IPS-18a (cell line): ENCODE measurements around the gene CDKAL1.
A peak's percentile ranks its signal among the peaks of the same experiment; 100 is the strongest.

Source experiments
- H3K27ac ChIP-seq: one replicate; pipeline ENCODE4 v1.5.1; 2013; ENCODE audit warnings: low read length
- H3K27me3 ChIP-seq: one replicate; pipeline ENCODE4 v1.6.1; 2013; ENCODE audit warnings: mild to moderate bottlenecking, low read length; ENCODE audit not compliant: control insufficient read depth, insufficient read depth
- H3K36me3 ChIP-seq: one replicate; pipeline ENCODE4 v1.6.1; 2013; ENCODE audit warnings: low read depth, low read length; ENCODE audit not compliant: control insufficient read depth
- H3K4me1 ChIP-seq: one replicate; pipeline ENCODE4 v1.6.1; 2013; ENCODE audit warnings: low read depth, low read length; ENCODE audit not compliant: control insufficient read depth
- H3K4me3 ChIP-seq: one replicate; pipeline ENCODE4 v1.5.1; 2013; ENCODE audit warnings: low read length
- H3K9ac ChIP-seq: one replicate; pipeline ENCODE4 v1.6.1; 2013; ENCODE audit warnings: mild to moderate bottlenecking, low read length, moderate library complexity
- H3K9me3 ChIP-seq: one replicate; pipeline ENCODE4 v1.6.1; 2013; ENCODE audit warnings: low read depth, low read length; ENCODE audit not compliant: control insufficient read depth

Gene CDKAL1

DNA sequence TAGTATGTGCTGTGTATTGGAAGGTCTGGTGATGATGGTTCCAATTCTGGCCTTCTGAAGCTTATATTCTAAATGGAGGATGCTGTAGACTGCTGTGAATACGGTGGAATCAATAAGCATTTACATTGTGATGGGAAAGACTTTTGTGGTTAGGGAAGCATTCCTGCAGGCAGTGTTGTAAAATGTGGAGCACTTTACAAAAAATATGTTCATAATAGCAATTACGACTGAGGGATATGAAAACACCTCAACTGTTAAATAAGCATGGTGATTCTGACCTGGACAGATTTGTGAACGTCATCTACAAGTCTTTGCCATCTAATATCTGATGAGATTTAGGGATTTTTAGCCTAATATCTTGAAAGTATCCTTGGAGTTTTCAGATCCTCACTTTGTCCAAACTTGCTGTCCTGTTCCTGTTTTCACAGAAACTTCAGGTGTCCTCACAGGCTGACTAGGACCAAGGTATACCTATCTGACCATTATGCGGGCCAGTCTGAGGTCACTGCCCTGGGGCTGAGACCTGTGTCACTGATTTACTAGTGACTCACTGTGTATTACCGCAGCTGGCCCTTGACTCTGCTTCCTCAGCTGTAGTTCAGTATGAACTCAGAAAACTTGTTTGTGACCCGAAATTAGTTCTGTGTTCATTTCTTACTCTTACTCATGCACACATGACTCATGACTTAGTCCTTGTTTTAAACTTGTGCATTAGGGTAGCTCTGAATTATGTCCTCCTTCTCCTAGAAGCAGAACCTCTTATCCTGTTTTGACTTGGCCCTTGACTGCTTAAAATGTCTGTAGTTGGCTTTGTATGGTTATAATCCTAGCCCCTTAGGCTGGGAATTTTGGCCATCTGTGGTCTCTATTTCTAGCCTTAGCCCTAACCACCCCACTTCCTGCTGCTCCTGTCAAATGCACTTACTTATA, 343.0 kb downstream of the CDKAL1 start:
- Histone ChIP-seq H3K4me3 (no peak overlapping the region), H3K36me3 (no peaks in the 10 kb centered on the region), H3K9me3 (no peaks in the 10 kb centered on the region), H3K27ac (no peak overlapping the region), H3K27me3 (no peaks in the 10 kb centered on the region), H3K4me1 (peaks cover 65% of the 10 kb centered on the region), H3K9ac (no peak overlapping the region)

DNA sequence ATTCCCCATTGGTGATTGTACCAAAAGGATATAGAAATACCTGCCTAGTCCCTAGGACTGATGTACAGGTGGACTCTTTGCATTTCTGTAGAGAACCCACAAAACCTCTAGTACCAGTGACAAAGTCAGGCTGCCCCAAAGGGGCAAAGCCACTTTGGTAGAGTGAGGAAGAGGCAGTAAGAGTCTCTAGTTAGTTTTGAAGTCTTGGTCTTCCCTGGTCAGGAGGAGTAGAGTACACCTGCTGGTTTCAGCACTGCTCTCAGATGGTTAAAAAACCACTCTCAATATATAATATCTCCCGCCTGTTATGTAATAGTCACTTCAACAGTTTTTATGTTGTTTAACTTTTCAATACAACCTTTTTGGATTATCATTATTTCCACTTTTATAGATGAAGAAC, 344.9 kb downstream of the CDKAL1 start:
- Histone ChIP-seq H3K27me3 (no peaks in the 10 kb centered on the region), H3K4me1 (peaks cover 49% of the 10 kb centered on the region), H3K27ac (no peak overlapping the region), H3K36me3 (no peaks in the 10 kb centered on the region), H3K9ac (no peak overlapping the region), H3K9me3 (no peaks in the 10 kb centered on the region), H3K4me3 (no peak overlapping the region)

DNA sequence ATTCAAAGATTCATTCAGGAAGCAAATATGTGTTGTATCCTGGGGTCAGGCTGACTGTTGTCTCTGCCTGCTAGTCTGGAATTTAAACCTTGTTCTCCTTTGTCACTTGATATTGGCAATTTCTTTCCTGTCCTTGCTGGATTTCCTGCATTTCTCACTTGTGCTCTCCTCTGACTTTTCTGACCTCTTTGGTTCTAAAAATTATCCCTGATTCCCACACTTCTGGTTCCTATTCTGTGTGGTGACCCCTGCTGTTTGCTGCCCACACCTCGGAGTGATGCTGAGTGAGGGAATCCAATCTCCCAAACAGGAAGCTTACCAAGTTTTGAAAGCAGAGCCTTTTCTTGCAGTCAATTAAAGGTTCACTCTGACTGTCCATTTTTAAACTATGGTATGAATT, 345.3 kb downstream of the CDKAL1 start:
- H3K9me3 ChIP-seq, result no peaks in the 10 kb centered on the region
- H3K27me3 ChIP-seq, result no peaks in the 10 kb centered on the region
- H3K27ac ChIP-seq, result no peak overlapping the region
- H3K9ac ChIP-seq, result no peak overlapping the region
- no peak overlapping the region for H3K4me3 ChIP-seq
- no peaks in the 10 kb centered on the region for H3K36me3 ChIP-seq
- H3K4me1 ChIP-seq, result peaks cover 48% of the 10 kb centered on the region

DNA sequence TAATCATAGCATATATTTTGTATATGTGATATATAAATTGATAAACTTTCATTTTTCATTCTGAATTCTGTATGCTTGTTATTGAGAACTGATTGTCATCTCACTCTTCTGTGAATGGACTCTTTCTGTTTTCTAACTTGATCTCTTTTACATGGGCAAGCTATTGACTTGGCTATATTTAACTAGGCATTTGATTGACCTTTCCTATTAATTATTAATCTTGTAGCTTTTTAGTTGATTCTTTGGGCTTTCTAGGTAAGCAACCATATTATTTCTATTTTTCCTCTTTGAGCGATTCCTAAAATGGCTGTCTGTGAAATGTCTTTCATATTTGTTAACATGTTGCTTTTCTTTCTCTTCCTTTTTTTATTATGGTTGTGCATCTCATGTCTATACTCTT, 347.1 kb downstream of the CDKAL1 start:
- Histone ChIP-seq H3K9ac (no peak overlapping the region), H3K9me3 (no peaks in the 10 kb centered on the region), H3K4me3 (no peak overlapping the region), H3K27me3 (no peaks in the 10 kb centered on the region), H3K4me1 (peaks cover 43% of the 10 kb centered on the region), H3K27ac (no peak overlapping the region), H3K36me3 (no peaks in the 10 kb centered on the region)

DNA sequence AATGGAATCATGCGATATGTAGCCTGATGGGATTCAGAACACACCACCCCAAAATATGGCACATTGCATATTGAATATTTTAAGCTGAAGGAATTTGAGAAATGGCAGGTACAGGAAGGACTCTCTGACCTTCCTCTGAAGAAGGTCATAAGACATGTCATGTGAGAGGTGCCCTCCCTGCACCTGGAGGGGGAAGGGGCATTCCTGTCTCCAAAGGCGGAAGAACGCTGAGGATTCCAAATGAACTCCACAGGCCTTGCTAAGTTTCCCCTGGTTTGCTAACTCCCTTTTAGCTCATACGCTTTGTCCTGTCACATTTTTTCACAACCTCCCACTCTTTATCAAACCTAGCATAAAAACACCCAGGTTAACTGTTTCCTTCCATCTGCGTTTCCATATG, 347.8 kb downstream of the CDKAL1 start:
- Histone ChIP-seq H3K9ac (no peak overlapping the region), H3K9me3 (no peaks in the 10 kb centered on the region), H3K27me3 (no peaks in the 10 kb centered on the region), H3K36me3 (no peaks in the 10 kb centered on the region), H3K4me3 (no peak overlapping the region), H3K27ac (peak overlapping the region; percentile 55), H3K4me1 (peaks cover 36% of the 10 kb centered on the region)

DNA sequence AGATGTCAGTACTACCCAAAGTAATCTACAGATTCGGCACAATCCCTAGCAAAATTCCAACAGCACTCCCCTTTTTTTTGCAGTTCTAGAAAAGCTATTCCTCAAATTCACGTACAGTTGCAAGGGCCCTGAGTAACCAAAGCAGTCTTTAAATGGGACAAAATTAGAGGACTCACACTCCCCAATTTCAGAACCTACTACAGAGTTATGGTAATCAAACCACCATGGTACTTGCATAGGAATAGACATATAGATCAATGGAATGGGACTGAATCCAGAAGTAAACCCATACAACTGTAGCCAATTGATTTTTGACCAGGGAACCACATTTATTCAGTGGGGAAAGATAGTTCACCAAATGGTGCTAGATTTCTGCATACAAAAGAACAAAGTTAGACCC, 350.8 kb downstream of the CDKAL1 start:
- Histone ChIP-seq H3K27ac (no peak overlapping the region), H3K9ac (no peak overlapping the region), H3K4me1 (peaks cover 19% of the 10 kb centered on the region), H3K27me3 (no peaks in the 10 kb centered on the region), H3K36me3 (no peaks in the 10 kb centered on the region), H3K9me3 (no peaks in the 10 kb centered on the region), H3K4me3 (no peak overlapping the region)

DNA sequence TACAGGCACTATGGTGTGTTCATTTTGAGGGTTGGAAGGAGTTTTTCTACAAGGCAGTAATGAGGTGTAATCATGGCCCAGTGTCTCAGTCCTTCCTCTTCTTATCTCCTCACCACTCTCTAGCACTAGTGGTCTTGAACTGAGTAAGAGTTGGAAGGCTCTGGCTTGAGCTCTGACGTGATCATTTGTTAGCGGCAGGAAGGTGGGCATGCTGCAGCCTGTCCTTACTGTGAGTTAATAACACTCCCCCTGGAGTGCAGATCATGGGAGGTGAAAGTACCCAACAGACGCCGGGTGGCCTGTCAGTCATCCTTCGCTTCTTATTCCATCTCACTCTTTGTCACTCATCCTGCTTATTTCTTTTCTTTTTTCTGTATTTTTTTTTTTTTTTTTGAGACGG, 356.9 kb downstream of the CDKAL1 start:
- Histone ChIP-seq H3K36me3 (no peaks in the 10 kb centered on the region), H3K27ac (no peak overlapping the region), H3K27me3 (no peaks in the 10 kb centered on the region), H3K4me3 (no peak overlapping the region), H3K4me1 (no peaks in the 10 kb centered on the region), H3K9ac (no peak overlapping the region), H3K9me3 (no peaks in the 10 kb centered on the region)

DNA sequence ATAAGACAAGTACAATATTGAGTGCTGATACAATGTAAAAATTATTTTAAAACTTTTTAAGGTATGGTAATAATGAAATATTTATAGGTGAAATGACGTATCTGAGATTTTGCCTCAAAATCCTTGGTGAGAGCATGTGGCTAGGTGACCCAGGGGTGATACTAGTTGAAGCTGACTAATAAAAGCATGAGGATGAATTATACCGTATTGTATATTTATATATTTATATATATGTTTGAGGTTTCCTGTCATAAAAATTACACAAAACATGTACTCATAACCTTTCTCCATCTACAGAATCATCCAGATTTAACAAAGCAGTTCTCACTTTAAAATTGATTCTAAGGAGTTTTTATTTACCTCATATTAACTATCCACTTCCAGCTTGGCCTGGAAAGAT, 358.1 kb downstream of the CDKAL1 start:
- no peak overlapping the region for H3K9ac ChIP-seq
- H3K27me3 ChIP-seq, result no peaks in the 10 kb centered on the region
- no peak overlapping the region for H3K4me3 ChIP-seq
- H3K4me1 ChIP-seq, result no peaks in the 10 kb centered on the region
- H3K27ac ChIP-seq, result no peak overlapping the region
- no peaks in the 10 kb centered on the region for H3K36me3 ChIP-seq
- H3K9me3 ChIP-seq, result no peaks in the 10 kb centered on the region

DNA sequence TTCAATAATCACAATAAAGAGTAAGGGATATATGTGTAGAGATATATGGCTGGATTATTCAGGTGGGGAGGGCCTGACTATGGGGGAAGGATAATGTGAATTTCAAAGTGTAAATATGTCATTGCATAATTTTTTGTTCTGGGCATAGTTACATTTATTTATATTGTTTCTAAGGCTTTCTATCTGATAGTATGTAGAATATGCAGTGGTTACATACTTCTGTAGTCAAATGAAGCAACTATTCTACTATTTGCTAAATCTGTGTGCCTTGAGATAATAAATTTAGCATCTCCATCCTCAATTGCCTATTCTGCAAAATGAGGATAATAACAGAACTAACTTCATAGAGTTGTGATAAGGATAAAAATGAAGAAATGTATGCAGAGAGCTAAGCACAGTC, 359.2 kb downstream of the CDKAL1 start:
- H3K27ac ChIP-seq, result no peak overlapping the region
- H3K27me3 ChIP-seq, result no peaks in the 10 kb centered on the region
- no peaks in the 10 kb centered on the region for H3K4me1 ChIP-seq
- H3K9me3 ChIP-seq, result no peaks in the 10 kb centered on the region
- no peaks in the 10 kb centered on the region for H3K36me3 ChIP-seq
- H3K4me3 ChIP-seq, result no peak overlapping the region
- H3K9ac ChIP-seq, result no peak overlapping the region

DNA sequence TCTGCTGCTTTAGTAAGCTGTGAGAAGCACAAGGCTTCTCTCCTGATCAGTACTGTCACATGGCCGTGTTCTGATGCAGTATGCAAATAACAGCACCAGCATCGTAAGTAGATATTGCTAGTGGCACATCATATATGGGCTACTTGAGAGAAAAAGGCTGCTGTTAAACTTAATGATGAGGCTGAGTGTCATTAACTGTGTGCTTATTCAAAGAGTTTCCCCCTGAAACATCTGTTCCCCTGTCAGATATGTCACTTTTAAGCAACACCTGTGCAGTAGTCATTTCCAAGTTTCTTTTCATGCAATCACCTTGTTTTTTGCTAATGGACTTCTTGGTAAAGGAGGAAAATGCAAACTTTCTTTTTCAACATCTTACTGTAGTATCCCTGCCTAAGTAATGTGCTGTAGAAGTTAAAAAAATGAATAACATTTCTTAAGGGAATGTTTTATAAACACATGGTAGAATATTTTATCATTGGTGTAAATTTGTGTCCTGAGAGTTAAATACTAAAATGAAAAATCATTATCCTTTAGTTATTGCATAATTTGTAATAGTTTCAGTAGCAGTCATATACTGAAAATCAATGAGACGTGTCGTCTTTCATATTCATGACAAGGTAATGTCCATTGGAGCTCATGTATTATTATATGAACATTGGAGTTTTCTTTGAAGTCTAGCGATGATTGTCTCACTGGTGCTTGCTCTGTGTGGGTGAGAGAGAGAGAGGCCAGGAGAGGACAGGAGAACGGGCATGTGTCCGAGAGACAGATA, 366.3 kb downstream of the CDKAL1 start:
- Histone ChIP-seq H3K27me3 (no peaks in the 10 kb centered on the region), H3K4me1 (no peaks in the 10 kb centered on the region), H3K9ac (no peak overlapping the region), H3K36me3 (no peaks in the 10 kb centered on the region), H3K9me3 (no peaks in the 10 kb centered on the region), H3K27ac (no peak overlapping the region), H3K4me3 (no peak overlapping the region)

DNA sequence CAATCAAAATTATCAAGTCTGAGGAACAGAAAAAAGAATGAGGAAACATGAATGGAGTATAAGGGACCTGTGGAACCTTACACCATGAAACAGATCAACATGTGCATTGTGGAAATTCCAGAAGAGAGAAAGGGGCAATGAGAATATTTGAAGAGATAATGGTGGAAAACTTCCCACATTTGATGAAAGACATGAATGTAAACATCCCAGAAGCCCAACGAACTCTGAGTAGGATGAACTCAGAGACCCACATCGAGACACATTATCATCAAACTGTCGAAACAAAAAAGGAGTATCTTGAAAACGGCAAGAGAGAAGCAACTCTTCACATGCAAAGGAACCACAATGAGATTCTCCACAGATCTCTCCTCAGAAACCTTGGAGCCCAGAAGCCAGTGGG, 371.1 kb downstream of the CDKAL1 start:
- Histone ChIP-seq H3K9me3 (no peaks in the 10 kb centered on the region), H3K9ac (no peak overlapping the region), H3K36me3 (no peaks in the 10 kb centered on the region), H3K27me3 (no peaks in the 10 kb centered on the region), H3K4me1 (no peaks in the 10 kb centered on the region), H3K27ac (no peak overlapping the region), H3K4me3 (no peak overlapping the region)
